ENCODE results near the gene MEGF6.
"Not testable (repeated sequence)": the region's sequence is repeated elsewhere in the genome, so short reads cannot be mapped to it uniquely, and the experiment has no call there.

MEGF6 gene

DNA sequence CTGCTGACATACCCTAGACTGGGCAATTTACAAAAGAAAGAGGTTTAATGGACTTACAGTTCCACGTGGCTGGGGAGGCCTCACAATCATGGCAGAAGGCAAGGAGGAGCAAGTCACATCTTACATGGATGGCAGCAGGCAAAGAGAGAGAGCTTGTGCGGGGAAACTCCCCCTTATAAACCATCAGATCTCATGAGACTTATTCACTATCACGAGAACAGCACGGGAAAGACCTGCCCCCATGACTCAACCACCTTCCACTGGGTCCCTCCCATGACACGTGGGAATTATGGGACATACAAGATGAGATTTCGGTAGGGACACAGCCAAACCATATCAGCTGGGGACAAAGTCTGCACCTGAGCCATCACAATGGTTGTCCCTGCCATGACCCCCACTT, 35.8 kb downstream of the MEGF6 start:
- DNase-seq (ENCODE audit: low read depth): not testable (repeated sequence)

DNA sequence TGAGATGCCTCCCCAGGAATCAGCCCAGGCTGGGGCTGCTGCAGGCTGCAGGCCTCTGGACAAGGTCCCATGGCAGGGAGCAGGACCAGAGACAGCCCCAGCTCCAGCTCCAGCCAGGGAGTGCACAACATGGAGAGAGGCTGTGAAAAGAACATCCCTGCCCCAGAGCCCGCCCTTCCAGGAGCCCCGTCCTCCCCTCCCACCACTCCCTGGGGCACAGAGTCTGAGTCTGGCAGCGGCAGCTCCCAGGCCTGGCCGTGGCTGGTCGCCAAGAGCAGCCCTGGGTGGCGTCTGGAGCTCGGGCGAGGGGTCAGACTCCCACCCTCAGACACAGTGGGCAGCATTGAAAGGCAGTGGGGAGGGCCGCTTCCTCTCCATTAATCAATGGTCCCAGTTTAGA, 37.8 kb downstream of the MEGF6 start:
- no peak for DNase-seq (ENCODE audit: low read depth)

DNA sequence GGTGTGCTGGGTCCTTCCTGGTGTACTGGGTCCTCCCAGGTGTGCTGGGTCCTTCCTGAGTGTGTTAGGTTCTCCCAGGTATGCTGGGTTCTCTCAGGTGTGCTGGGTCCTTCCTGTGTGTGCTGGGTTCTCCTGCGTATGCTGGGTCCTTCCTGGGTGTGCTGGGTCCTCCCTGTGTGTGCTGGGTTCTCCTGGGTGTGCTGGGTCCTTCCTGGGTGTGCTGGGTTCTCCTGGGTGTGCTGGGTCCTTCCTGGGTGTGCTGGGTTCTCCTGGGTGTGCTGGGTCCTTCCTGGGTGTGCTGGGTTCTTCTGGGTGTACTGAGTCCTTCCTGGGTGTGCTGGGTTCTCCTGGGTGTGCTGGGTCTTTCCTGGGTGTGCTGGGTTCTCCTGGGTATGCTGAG, 38.7 kb downstream of the MEGF6 start:
- not testable (repeated sequence) for DNase-seq (ENCODE audit: low read depth)

- DNase-seq (ENCODE audit: low read depth): no peak
These were observed 40.0 kb downstream of the MEGF6 start for GRCh38 chr1:3571263-3571662.

GRCh38 chr1:3570066-3570986, 41.0 kb downstream of the MEGF6 start:
- DNase-seq (ENCODE audit: low read depth): no peak

DNA sequence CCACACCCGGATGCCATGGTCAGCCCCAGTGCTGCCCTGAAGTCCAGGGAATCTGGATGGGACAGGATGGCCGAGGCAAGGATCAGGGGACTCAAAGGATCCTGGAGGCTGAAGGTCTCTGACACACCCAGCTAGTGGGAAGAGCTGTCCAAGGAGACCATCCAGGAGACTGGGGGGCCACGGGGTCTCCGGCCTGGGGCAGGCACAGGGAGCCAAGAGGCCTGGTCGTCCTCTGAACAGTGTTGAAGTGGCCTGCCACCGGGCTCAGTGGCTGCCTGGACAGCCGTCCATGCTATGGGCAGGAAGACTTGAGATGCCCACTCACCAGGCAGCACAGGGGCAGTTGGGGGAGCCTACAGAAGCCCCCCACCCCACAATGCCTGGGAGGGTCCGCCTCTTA, 41.9 kb downstream of the MEGF6 start:
- DNase-seq (ENCODE audit: low read depth): no peak

- DNase-seq (ENCODE audit: low read depth): no peak
These were observed 42.4 kb downstream of the MEGF6 start for GRCh38 chr1:3568815-3569435.

GRCh38 chr1:3566951-3567804, 44.1 kb downstream of the MEGF6 start:
- DNase-seq (ENCODE audit: low read depth): no peak

- DNase-seq (ENCODE audit: low read depth): no peak
These were observed 45.1 kb downstream of the MEGF6 start for GRCh38 chr1:3566003-3566885.

DNA sequence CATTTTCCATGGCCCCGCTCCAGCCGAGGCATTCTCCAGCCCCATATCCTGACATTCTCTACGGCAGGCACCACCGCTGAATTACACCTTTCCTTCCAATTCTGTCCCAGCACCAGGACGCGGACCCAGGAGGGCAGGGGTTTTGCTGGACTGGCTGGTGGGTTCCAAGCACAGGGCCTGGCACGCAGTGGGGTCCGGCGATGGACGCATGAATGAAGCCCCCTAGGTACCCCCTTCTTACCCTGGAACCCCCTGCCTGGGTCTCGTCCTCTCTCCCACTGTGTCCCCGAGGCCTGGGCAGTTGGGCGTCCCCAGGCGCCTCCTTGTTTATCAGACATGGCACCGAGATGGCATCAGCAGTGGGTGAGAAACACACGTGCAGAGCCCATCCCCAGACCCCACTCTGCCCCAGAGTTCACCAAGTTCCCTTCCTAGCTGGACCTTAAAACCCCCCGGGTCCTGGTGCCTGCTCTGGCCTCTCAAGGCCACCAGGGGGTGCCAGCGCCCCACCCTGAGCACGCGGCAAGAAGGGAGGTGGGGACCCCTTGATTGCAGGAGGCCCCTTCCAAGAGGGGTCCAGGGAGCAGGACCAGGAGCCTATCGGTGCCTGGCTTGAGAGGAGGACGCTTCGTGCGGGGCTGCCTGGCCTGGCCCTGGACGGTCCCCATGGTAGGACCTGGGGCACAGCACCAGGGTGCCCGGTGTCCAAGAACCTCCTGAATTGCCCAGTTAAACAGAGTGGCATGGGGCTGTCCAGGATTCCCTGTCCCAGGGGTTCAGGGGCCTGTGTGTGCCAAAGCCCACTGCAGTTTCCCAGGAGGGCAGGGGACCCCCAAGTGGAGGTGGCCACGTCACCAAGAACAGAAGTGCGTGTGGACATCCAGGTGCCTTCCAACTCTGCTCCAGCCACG, 46.1 kb downstream of the MEGF6 start:
- DNase-seq (ENCODE audit: low read depth): no peak

DNA sequence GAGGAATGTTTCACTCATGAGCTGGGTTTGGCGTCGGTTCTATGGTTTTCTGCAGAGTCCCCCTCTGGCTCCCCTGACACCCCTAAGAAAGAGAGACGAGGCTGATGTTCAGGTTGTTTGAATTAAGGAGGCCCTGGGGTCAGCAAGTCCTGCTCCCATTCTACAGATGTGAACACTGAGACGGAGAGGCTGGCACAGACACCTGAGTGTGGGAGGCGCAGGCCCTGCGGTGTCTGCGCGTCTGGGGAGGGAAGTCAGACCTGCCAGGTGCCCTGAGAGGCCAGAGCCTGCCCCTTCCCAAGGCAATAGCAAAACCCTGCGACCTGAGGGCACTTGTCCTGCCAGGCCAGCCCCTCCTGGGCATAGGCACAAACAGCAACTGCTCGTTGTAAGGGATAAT, 47.7 kb downstream of the MEGF6 start:
- no peak for DNase-seq (ENCODE audit: low read depth)

DNA sequence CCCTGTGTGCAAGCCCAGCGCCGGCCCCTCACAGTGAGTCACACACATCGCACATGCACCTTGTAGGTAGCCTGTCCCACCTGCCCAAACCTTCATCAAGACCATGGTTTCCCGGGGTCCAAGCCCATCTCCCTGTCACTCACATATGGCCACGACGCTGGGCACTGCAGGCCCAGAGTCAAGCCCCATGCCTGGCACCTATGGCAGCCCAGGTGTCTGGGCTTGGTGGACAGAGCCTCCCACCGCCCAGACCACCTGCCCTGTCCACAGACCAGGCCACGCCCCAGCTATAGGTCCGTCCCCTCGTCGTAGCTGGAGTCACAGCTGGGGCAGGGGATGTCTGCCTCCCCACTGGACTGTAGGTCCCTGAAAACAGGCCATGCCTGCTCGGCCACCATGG, 48.2 kb downstream of the MEGF6 start:
- no peak for DNase-seq (ENCODE audit: low read depth)

DNA sequence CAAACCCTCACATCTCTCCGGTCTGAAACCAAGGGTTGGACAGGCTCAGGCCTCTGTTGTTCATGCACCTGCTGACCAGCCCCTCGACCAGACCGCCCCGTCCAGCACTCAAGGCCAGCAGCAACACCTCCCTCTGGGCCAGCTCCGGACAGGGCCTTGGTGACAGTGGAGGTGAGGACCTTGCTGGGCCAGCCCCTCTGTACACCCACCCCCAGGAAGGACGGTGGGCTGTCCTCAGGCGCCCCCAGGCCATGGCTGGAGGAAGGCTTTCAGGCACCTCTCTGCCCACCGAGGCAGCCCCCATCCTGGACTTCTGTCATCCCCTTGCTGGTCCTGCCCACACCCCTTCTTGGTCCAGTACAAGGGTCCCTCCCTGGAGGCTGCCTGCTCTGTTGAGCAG, 48.6 kb downstream of the MEGF6 start:
- DNase-seq (ENCODE audit: low read depth): no peak

DNA sequence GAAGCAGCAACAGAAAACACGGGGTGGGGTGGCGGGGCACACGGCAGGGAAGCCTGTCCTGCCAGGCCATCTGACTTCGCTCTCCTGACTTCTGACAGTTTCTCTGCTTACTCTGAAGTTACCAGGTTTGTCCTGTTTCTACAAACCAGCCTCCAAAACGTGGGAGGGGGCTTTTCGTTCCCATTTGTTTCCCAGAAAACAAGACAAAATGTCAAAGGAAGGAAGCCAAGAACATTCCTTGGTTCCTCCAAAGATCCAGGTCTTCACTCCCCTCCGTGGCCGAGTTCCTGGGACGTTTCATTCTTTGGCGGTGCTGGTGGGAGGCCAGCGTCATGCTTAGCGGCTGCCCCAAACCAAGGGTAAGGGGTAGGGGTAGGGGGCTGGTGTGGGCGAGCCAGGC, 49.6 kb downstream of the MEGF6 start:
- DNase-seq (ENCODE audit: low read depth): no peak

- DNase-seq (ENCODE audit: low read depth): no peak
These were observed 50.3 kb downstream of the MEGF6 start for GRCh38 chr1:3560981-3561380.

- DNase-seq (ENCODE audit: low read depth): no peak
These were observed 50.9 kb downstream of the MEGF6 start for GRCh38 chr1:3560251-3560871.

- no peak for DNase-seq (ENCODE audit: low read depth)
These were observed 53.1 kb downstream of the MEGF6 start for GRCh38 chr1:3558036-3558726.

DNA sequence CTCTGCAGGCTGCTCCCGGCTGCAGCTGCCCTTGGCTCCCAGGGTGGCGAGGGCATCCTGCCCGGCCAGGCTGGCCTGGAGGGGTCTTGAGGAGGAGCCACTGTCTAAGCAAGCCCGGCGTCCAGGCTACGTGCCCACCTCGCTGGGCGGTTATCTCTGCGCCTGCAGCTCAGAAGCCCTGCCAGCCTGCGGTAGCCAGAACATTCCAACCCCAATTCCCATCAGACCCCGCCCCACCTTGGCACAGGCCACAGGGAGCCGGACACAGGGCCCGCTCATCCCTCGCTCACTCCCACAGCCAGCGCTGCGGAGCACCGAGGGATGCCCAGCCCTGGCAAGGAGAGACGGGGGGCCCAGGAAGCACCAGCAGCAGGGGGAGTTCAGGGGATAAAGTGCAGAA, 53.9 kb downstream of the MEGF6 start:
- no peak for DNase-seq (ENCODE audit: low read depth)

- no peak for DNase-seq (ENCODE audit: low read depth)
These were observed 55.0 kb downstream of the MEGF6 start for GRCh38 chr1:3556336-3556735.

Data from fibroblast of gingiva (primary cell).